Activated T-cell treated with anti-CD3 and anti-CD28 coated beads for 24 hours (primary cell): ENCODE measurements around the gene SIAH3.

Experiments used
- DNase-seq: peaks from one replicate; pipeline ENCODE4 v3.0.0-alpha.2; 2020; ENCODE audit warnings: low read depth

Gene SIAH3

DNA sequence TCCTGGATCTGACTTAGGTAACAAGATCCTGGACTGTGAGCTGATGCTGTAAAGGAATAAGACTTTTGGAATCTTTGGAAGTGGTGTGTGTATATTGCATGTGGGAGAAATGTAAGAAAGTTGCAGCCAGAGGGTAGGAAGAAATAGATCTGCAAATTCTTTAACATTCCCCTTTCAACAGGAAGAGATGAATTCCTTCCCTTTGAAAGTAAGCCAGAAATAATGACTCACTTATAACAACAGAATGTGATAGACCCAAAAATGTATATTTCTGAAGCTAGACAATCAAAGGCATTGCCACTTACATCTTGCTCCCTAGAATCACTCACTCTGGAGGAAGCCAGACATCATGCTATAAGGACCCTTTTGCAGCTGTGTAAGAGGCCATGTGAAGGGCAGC is 9.8 kb upstream of the SIAH3 start:
- DNase-seq, result no peak

DNA sequence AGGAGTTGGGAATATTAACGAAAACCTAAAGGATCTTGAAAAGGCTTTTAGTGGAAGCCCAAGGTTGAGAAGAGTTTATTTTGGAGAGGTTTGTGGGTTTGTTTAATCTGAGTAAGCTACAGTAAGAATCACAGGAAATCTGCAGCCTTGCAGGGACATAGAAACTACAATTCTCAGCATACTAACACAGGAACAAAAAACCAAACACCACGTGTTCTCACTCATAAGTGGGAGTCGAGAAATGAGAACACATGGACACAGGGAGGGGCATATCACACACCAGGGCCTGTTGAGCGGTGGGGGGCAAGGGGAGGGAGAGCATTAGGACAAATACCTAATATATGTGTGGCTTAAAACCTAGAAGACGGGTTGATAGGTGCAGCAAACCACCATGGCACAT is 8.7 kb upstream of the SIAH3 start:
- no peak for DNase-seq

DNA sequence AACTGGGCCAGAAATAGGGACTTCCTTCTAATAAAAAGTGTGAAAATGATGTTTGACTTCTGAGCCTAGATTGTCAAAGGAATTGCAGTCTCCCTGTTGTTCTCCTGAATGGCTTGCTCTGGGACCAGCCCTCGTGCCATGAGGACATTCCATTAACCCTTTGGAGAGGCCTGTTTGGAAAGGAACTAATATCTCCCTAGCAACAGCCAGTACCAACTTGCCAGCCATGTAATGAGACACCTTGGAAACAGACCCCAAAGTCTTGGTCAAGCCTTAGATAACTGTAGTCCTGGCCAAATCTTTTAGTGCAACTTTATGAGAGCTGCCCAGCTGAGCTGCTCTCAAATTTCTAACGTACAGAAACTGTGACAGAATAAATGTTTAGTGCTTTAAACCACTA is 8.2 kb upstream of the SIAH3 start:
- no peak for DNase-seq

DNA sequence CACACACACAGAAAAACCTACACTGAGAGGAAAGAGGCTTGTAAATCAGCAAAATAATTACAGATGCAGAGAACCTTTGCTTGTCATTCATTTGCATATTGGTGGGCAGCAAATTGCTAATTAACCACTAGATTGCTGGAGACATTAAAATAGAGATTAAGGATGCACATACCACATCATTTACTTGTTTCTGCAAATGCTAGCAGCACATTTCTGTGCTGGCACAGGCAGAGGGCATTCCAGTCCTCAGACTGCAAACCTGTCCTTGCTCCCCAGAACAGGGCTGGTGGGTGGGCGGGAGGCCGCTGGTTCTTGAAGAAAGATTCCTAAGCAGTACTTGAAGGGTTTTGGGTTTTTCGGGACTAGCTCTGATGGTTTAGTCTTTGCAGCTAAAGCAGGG is 941 bp upstream of the SIAH3 start:
- DNase-seq, result no peak

DNA sequence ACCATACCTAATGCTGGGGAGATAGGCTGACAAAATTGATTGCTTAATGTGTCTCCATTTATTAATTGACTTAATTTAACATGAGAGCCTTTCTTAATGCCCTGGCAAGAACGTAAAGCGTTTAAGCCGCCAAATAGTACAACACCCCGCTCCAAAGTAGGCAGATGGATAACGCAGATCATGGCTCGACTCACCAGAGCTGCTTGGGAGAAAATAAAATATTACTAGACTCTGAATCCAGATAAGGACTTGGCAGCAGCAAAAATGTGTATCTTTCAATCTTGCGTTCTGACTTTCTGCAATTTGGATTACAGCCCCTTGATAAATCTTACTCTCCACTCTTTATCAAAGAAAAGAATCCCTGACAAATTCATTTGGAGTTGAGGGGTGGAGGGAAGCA is 403 bp upstream of the SIAH3 start:
- no peak for DNase-seq

DNA sequence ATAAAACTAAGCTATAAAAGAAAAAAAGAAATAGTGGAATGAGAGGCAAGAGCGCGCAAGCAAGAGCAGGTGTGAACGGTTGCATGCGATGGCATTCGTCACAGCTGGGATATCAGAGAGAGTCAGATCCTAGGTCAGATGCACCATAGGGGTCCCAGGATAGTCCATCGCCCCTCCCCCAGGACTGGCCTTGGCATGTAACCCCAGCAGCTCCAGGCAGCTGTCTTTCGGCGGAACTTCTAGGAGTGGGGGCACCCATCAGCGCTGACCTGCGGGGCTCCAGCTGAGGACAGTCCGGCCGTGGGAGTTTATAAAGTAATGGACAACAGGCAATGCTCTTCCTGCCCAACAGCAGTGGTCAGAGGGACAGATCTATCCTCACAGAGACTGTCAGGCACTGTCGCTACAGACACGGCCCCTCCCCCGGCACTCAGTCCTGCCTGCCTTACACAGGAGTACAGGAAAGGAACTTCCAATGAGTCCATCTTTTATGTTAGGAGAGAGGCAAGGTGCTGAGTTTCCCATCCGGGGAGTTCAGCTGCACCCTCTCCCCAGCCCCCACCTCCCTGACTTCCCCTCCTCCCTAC is 1.4 kb downstream of the SIAH3 start:
- no peak for DNase-seq

GRCh38 chr13:45849408-45849807 is 2.1 kb downstream of the SIAH3 start:
- DNase-seq, result no peak

- DNase-seq, result no peak
These were observed 3.9 kb downstream of the SIAH3 start for GRCh38 chr13:45847554-45848224.

DNA sequence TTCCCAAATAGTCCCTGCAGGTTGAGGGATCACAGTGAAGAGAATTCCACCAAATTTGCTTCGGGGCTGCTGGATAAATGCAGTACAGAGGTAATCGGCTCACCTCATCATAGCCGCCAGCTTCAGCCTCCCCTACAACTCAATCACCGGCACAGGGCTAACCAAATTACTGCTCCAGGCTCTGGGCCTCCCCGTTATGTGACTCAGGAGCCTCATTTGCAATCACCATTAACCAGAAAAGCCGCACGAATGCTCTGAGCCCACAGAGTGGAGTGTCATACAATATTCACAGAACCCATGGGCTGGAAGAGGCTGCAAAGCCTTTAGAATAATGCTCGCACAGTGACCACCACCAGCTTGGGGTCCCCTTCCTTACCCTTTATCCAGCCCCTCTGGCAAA is 4.9 kb downstream of the SIAH3 start:
- no peak for DNase-seq

GRCh38 chr13:45838171-45838745 is 13.3 kb downstream of the SIAH3 start:
- no peak for DNase-seq

GRCh38 chr13:45837111-45837510 is 14.4 kb downstream of the SIAH3 start:
- no peak for DNase-seq

GRCh38 chr13:45834411-45834994 is 17.1 kb downstream of the SIAH3 start:
- no peak for DNase-seq

DNA sequence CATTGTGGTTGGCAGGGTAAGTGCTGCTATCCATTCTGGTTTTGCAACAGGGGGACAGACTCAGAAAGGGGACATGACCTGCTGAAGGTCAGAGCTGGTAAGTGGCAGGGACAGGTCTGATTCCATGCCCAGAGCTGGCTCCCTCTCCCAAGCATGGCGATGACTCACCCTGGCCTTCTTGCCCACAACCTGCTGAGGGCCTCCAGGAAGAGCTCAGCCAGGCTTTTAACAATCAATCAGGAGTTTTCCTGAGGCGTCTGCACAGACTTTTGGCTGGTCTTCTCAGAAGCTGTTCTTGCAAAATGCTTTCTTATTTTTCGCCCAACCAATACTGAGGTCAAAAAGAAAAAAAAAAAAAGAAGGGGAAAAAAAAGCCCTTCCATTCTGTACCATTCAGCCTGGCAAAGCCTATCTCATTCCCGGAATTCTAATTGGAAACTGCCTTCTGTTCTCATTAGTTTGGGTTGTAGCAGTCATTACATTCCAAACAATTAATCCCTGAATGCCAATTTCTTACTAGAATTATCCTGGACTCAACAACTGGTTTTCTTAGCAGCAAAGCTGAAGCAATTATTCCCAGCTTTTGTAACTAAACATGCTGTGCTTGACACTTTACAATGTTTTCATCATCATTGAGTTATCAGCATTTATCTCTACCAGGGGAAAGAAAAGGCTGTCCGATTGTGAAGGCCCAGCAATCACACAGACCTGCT is 17.7 kb downstream of the SIAH3 start:
- no peak for DNase-seq

DNA sequence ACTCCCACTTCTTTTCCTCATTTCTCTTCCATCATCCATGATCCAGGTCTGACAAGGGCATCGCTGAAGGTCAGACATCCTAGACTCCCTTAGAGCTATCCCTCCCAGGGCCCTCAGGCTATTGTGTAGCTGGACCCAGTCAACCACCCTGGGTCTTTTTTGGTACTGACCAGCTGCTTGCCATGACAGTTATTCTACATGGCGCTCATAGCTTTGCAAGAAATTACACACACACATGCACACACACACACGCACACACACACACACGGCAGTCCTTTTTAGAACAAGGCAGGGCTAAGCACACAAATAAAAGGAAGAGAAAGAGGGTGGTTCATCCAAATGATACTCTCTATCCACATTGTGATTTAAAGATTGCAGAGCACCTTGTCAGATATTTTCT is 18.3 kb downstream of the SIAH3 start:
- DNase-seq, result no peak

GRCh38 chr13:45831851-45832250 is 19.7 kb downstream of the SIAH3 start:
- DNase-seq, result no peak

DNA sequence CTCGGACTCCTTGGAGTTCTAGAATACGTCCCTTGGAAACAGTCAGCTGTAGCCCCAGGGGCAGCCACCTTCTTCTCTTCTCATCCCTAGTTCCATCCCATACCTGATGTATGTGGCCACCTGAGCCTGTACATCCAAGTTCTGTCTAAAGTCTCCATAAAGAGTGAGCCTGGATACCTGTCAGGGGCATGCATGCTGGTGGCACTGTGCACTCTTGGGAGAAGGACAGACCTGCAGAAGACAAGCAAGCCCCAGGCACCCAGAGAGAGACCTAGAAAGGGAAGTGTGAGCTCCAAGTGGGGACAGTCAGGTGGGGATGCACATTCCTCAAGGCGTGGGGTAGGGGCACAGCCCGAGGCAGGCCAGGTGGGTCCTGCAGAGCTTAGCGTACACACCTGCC is 21.4 kb downstream of the SIAH3 start:
- DNase-seq, result no peak

DNA sequence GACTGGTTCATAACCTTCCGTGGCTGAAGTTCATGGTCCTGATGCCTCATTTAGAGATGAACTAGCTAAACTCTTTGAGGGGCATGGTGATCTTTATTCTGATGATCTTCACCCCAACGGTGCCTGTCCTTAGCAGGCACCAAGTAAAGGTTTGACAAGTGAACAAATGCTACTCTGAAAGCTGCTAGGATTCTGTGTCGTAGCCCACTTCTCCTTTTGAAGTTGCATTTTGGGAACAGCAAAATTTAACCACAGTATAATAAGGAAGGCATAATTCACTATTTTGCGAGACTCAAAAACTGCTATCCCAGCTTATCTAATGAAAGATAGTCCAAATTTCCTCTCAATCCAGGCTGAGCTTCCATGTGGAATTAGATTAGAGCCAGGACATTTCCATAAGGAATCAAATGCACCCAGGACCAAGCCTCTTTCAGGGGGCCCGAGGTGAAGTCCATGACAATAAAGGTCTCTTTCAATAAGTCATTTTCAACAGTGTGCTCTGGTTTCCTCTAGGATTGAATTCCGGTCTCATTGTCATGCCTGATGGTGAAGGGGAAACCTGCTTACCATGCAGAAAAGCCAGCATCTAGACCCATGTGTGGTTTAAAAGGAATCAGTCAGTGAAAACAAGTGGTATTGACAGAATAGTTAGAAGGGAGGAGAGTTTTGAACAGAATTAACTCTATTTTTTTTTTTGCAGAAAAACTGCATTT is 23.1 kb downstream of the SIAH3 start:
- no peak for DNase-seq

GRCh38 chr13:45827318-45827717 is 24.2 kb downstream of the SIAH3 start:
- DNase-seq, result no peak

GRCh38 chr13:45826731-45827130 is 24.8 kb downstream of the SIAH3 start:
- no peak for DNase-seq

DNA sequence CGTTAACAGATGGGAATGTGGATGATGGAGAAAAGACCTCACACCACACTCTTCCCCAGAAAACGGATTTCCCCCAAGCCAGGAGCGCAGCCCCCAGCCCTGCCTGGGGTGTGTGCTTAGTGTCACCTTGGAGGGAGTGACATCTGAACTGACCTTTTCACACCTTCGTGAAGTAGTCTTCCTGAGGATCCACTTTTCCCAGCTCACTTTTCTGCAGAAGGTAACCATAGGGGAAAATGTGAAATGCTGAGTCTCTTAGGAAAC is 26.2 kb downstream of the SIAH3 start:
- no peak for DNase-seq

DNA sequence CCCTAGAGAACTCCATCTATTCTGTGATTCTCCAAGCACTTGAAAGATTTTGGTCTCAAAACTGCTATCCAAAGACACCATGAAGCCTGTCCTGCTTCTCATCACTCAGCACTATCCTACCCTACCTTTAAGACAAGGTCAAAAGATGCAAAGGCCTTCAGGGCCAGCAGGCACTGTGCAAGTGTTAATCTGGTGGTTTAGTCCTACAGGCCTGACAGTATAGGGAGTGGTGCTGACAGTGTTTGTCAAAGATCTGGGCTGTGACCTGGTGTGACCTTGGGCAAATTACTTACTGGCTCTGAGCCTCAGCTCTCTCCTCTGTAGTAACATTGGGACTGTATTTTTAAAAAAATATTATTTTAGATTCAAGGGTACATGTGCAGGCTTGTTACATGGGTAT is 28.0 kb downstream of the SIAH3 start:
- DNase-seq, result no peak

DNA sequence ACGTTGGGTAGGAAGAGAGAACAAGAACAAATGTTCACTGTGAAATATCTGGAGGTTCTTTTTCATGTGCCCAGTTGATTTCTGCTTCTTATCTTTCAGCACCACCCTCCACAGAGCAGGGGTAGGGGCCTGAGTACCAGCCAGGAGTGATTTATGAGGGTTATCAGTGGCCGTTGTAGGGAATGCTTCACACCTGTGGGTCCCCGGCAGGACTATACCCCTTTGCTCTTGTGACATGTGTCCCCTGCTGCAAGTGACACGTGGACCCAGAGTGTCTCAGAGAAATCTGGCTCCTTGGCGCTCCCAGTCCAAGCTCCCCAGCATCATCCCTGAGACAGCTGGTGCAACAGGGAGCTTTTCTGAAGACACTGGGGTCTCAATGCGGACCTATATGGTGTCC is 29.7 kb downstream of the SIAH3 start:
- DNase-seq, result no peak
